ENCODE results near the gene GSTM5. TPM values are rescaled to one million over a fixed set of nuclear protein-coding genes. Genes with fewer than 3 reads are reported as not detected.
A peak's percentile ranks its signal among the peaks of the same experiment; 100 is the strongest.
"Not testable (repeated sequence)": the region's sequence is repeated elsewhere in the genome, so short reads cannot be mapped to it uniquely, and the experiment has no call there.

The GSTM5 gene
- total RNA-seq (0.51 and 1.6 TPM in 2 replicates), polyA plus RNA-seq (0.21 and 0.25 TPM in 2 replicates), polyA minus RNA-seq (0.15 and 0.28 TPM in 2 replicates), Bru-seq, nascent RNA (percentile 15 among the genes with signal in this experiment), BruChase-seq, experiment 1, labeled RNA remaining after a 6-hour chase (percentile 15 among the genes with signal in this experiment), BruChase-seq, experiment 2, labeled RNA remaining after a 2-hour chase (percentile 11 among the genes with signal in this experiment)
- 0.19 and 0.32 TPM in 2 replicates for polyA plus RNA-seq (2011; cell fraction: cytosol; rRNA removed)
- 0.22 and 0.24 TPM in 2 replicates for polyA plus RNA-seq (2011; cell fraction: nucleus; rRNA removed)
- polyA plus RNA-seq (2012): not detected in 2 replicates
- not detected for polyA minus RNA-seq (2011; cell fraction: cytosol; rRNA and poly(A)+ RNA removed)
- 0.24 TPM in 1 of 2 replicates, not detected in the other for polyA minus RNA-seq (2011; cell fraction: nucleus; rRNA and poly(A)+ RNA removed)
- long read RNA-seq, partial matches to known transcripts: 0 of 2 reads
- long read RNA-seq, other reads (novel, unspliced or antisense): 1 of 2 reads

DNA sequence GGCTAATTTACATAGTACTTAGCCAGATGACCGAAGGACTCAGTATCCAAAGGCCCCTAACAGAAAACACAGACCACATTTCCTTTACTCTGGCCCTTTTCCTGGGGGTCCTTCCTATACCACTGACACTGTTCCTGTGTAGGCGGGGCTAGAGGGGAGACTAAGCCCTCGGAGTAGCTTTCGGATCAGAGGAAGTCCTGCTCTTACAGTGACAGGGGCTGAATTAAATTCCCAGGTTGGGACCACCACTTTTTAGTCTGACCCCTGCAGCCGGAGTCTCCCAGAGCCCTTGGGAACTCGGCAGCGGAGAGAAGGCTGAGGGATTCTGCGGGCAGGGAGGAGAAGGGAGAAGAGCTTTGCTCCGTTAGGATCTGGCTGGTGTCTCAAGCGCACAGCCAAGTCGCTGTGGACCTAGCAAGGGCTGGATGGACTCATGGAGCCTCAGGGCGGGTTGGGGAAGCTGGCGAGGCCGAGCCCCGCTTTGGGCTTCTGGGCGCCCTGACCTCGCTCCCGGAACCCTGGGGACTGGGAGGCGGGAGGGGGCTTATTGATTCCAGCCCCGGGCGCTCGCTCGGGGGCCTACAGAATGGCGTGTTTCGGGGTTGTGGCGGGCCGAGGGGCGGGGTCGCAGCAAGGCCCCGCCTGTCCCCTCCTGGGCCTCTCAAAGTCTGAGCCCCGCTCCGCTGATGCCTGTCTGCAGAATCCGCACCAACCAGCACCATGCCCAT, at the start of gene GSTM5:
Gene GSTM5 (plus strand): TSS at position 659 of the 728 bp plus-strand sequence. CDS start 62 bp downstream, at position 721.
- H2AFZ ChIP-seq (ENCODE audit: low read depth, low read length); H3K36me3 ChIP-seq (ENCODE audit: control insufficient read depth in 2 of 2, extremely low read depth in 1 of 2, insufficient read depth in 2 of 2, low read length in 2 of 2); H3K4me2 ChIP-seq (ENCODE audit: insufficient read depth, low read length); H4K20me1 ChIP-seq (replicated peaks; ENCODE audit: control insufficient read depth, extremely low read depth, insufficient read depth, low read length); H3K9me1 ChIP-seq (replicated peaks; ENCODE audit: control insufficient read depth, extremely low read depth, insufficient read depth, low read length); H3K9ac ChIP-seq (replicated peaks; ENCODE audit: extremely low read depth, insufficient read depth, low read length); H3K27me3 ChIP-seq (ENCODE audit: control insufficient read depth in 2 of 2, insufficient read depth in 2 of 2, low read length in 2 of 2); H3K79me2 ChIP-seq (ENCODE audit: control insufficient read depth, insufficient read depth, low read length); H3K9me3 ChIP-seq (replicated peaks; ENCODE audit: control insufficient read depth, insufficient read depth, low read length); intact Hi-C loops (cut with micrococcal nuclease); dilution Hi-C loops (cut with MboI; ENCODE audit: extremely low pct_ligation_motif_present, low sequenced_read_pairs); CTCF ChIA-PET; POLR2A ChIA-PET; H3K4me3 ChIP-seq (replicated peaks in 1 of 3; ENCODE audit: insufficient read depth in 1 of 3, low read depth in 1 of 3, low read length in 3 of 3); FAIRE-seq; H3K27ac ChIP-seq (ENCODE audit: insufficient read depth, low read depth, low read length); H3K4me1 ChIP-seq (ENCODE audit: control insufficient read depth, extremely low read depth, insufficient read depth, low read length); BruUV-seq (replicated peaks): not testable (repeated sequence)
- DNase-seq (ENCODE audit: low read depth, low spot score): peak; percentile 0

DNA sequence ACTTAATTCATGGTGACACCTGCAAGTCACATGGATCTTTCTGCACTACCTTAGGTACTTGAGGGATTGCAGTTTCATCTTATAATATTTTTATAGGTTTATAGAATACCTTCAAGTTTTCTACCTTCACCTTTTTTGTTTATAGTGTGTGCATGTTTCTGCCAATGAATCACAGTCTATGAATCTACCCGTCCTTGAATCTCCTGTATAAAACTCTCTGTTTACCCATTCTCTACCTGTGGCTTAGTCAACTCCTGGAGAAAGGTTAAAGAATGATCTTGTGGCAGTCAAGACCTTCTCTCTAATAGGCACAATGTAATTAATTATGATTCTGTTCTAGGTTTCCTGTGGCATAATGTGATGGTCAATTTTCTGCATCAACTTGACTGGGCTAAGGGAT, 47.4 kb upstream of the GSTM5 start:
- BruUV-seq (replicated peaks): no TSS peak
- intact Hi-C loops (cut with micrococcal nuclease) (loop anchor here (5.0 kb wide), 1 partner anchor 98 kb away; the partner anchor contains the start of gene EPS8L3), dilution Hi-C loops (cut with MboI; ENCODE audit: extremely low pct_ligation_motif_present, low sequenced_read_pairs) (no loop called here)
- H3K9me3 ChIP-seq (replicated peaks; ENCODE audit: control insufficient read depth, insufficient read depth, low read length): no peaks in the 10 kb centered on the region
- no peak overlapping the region for H2AFZ ChIP-seq (ENCODE audit: low read depth, low read length)
- no peaks in the 10 kb centered on the region for H4K20me1 ChIP-seq (replicated peaks; ENCODE audit: control insufficient read depth, extremely low read depth, insufficient read depth, low read length)
- H3K36me3 ChIP-seq (ENCODE audit: control insufficient read depth in 2 of 2, extremely low read depth in 1 of 2, insufficient read depth in 2 of 2, low read length in 2 of 2): no peaks in the 10 kb centered on the region
- H3K79me2 ChIP-seq (ENCODE audit: control insufficient read depth, insufficient read depth, low read length): no peaks in the 10 kb centered on the region
- H3K27me3 ChIP-seq (ENCODE audit: control insufficient read depth in 2 of 2, insufficient read depth in 2 of 2, low read length in 2 of 2): no peaks in the 10 kb centered on the region
- no peak overlapping the region for H3K27ac ChIP-seq (ENCODE audit: insufficient read depth, low read depth, low read length)
- no peak overlapping the region for H3K4me2 ChIP-seq (ENCODE audit: insufficient read depth, low read length)
- peaks cover 5% of the 10 kb centered on the region for H3K4me1 ChIP-seq (ENCODE audit: control insufficient read depth, extremely low read depth, insufficient read depth, low read length)
- no peak for FAIRE-seq
- TF ChIP-seq, protein P1, sequence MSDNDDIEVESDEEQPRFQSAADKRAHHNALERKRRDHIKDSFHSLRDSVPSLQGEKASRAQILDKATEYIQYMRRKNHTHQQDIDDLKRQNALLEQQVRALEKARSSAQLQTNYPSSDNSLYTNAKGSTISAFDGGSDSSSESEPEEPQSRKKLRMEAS (IDR thresholded peaks at IDR 0.05; ENCODE audit: insufficient read depth, insufficient read length): no peak
- no peak for TF ChIP-seq MYC (IDR thresholded peaks at IDR 0.05; ENCODE audit: low read depth, low read length)
- no peak for TF ChIP-seq POLR2A (IDR thresholded peaks at IDR 0.05; ENCODE audit: low read depth, low read length)
- no peak for TF ChIP-seq FOS (IDR thresholded peaks at IDR 0.05; ENCODE audit: borderline replicate concordance, insufficient read depth, low read length)
- TF ChIP-seq JUN (IDR thresholded peaks at IDR 0.05; ENCODE audit: borderline replicate concordance, insufficient read depth, insufficient read length, low read depth): no peak
- TF ChIP-seq, protein P2, sequence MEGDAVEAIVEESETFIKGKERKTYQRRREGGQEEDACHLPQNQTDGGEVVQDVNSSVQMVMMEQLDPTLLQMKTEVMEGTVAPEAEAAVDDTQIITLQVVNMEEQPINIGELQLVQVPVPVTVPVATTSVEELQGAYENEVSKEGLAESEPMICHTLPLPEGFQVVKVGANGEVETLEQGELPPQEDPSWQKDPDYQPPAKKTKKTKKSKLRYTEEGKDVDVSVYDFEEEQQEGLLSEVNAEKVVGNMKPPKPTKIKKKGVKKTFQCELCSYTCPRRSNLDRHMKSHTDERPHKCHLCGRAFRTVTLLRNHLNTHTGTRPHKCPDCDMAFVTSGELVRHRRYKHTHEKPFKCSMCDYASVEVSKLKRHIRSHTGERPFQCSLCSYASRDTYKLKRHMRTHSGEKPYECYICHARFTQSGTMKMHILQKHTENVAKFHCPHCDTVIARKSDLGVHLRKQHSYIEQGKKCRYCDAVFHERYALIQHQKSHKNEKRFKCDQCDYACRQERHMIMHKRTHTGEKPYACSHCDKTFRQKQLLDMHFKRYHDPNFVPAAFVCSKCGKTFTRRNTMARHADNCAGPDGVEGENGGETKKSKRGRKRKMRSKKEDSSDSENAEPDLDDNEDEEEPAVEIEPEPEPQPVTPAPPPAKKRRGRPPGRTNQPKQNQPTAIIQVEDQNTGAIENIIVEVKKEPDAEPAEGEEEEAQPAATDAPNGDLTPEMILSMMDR (IDR thresholded peaks at IDR 0.05; ENCODE audit: extremely low read depth in 1 of 2, insufficient read depth in 1 of 2, low read depth in 1 of 2, low read length in 2 of 2): no peak
- no peak for TF ChIP-seq POLR2AphosphoS5 (IDR thresholded peaks at IDR 0.05; ENCODE audit: insufficient read depth, low read depth, low read length)
- no peak for TF ChIP-seq EZH2 (IDR thresholded peaks at IDR 0.05; ENCODE audit: borderline replicate concordance, low read depth, low read length, severe bottlenecking)
- no peak for TF ChIP-seq GATA2 (IDR thresholded peaks at IDR 0.05; ENCODE audit: insufficient read depth, insufficient read length, low read depth, low read length)
- DNase-seq (ENCODE audit: low read depth, low spot score): no peak
- no peaks in the 10 kb centered on the region for H3K9me1 ChIP-seq (replicated peaks; ENCODE audit: control insufficient read depth, extremely low read depth, insufficient read depth, low read length)
- POLR2A ChIA-PET: no interaction called here
- H3K9ac ChIP-seq (replicated peaks; ENCODE audit: extremely low read depth, insufficient read depth, low read length): no peak overlapping the region
- CTCF ChIA-PET: interaction anchor here (1.0 kb wide), 1 partner anchor 23 kb away, joined by 3 read pairs; the partner anchor contains the start of gene GSTM1
- H3K4me3 ChIP-seq (replicated peaks in 1 of 3; ENCODE audit: insufficient read depth in 1 of 3, low read depth in 1 of 3, low read length in 3 of 3): no peak overlapping the region
